ENCODE data around the gene SYCE1L. TPM values are rescaled to one million over a fixed set of nuclear protein-coding genes. Genes with fewer than 3 reads are reported as not detected.

SYCE1L gene
- total and polyA plus RNA-seq, 4 donors = 0.51 to 0.69 TPM; not detected in 2

GRCh38 chr16:77225182-77225581, 26.0 kb downstream of the SYCE1L start:
- no peak for DNase-seq (ENCODE audit: low spot score)
- H3K9ac ChIP-seq (ENCODE audit: low read depth in 1 of 2, low read length in 2 of 2) = no peak overlapping the region
- no peaks in the 10 kb centered on the region for H3K27me3 ChIP-seq (ENCODE audit: control insufficient read depth in 4 of 4, insufficient read depth in 4 of 4, low read length in 3 of 4)
- H3K27ac ChIP-seq (ENCODE audit: low read depth in 1 of 2, low read length in 2 of 2) = no peak overlapping the region
- no peaks in the 10 kb centered on the region for H3K36me3 ChIP-seq (ENCODE audit: control insufficient read depth in 4 of 4, insufficient read depth in 3 of 4, low read depth in 1 of 4, low read length in 3 of 4)
- no peaks in the 10 kb centered on the region for H3K4me1 ChIP-seq (ENCODE audit: control insufficient read depth in 4 of 4, insufficient read depth in 4 of 4, low read length in 3 of 4)
- H3K9me3 ChIP-seq (ENCODE audit: control insufficient read depth in 4 of 4, low read length in 3 of 4) = no peaks in the 10 kb centered on the region
- no peak overlapping the region for H3K4me3 ChIP-seq (ENCODE audit: low read depth in 1 of 3, low read length in 3 of 3)
- 87% methylated on average over 3 of the region's 3 CpGs for WGBS
- TF ChIP-seq FOXA2 (IDR thresholded peaks at IDR 0.05) (no peak), EGR1 (IDR thresholded peaks at IDR 0.05; ENCODE audit: low read depth in 2 of 2) (no peak), GABPA (IDR thresholded peaks at IDR 0.05 in 1 of 2, conservative IDR thresholded peaks at IDR 0.05 in 1 of 2) (no peak), CTCF (IDR thresholded peaks at IDR 0.05; ENCODE audit: low read depth, low read length, missing input control) (no peak), RAD21 (IDR thresholded peaks at IDR 0.05) (no peak), SP1 (IDR thresholded peaks at IDR 0.05) (no peak), TAF1 (conservative IDR thresholded peaks at IDR 0.05) (no peak), JUND (IDR thresholded peaks at IDR 0.05) (no peak), YY1 (IDR thresholded peaks at IDR 0.05) (no peak), HNF4A (conservative IDR thresholded peaks at IDR 0.05) (no peak), ZBTB33 (IDR thresholded peaks at IDR 0.05) (no peak), NR2F2 (IDR thresholded peaks at IDR 0.05) (no peak), RXRA (IDR thresholded peaks at IDR 0.05) (no peak), REST (IDR thresholded peaks at IDR 0.05) (no peak)

- no peak overlapping the region for H3K4me3 ChIP-seq (ENCODE audit: low read depth in 1 of 3, low read length in 3 of 3)
- no peak overlapping the region for H3K27ac ChIP-seq (ENCODE audit: low read depth in 1 of 2, low read length in 2 of 2)
- H3K4me1 ChIP-seq (ENCODE audit: control insufficient read depth in 4 of 4, insufficient read depth in 4 of 4, low read length in 3 of 4) = no peaks in the 10 kb centered on the region
- WGBS = 85% methylated on average over 5 of the region's 5 CpGs
- no peak for DNase-seq (ENCODE audit: low spot score)
- no peaks in the 10 kb centered on the region for H3K36me3 ChIP-seq (ENCODE audit: control insufficient read depth in 4 of 4, insufficient read depth in 3 of 4, low read depth in 1 of 4, low read length in 3 of 4)
- no peaks in the 10 kb centered on the region for H3K9me3 ChIP-seq (ENCODE audit: control insufficient read depth in 4 of 4, low read length in 3 of 4)
- TF ChIP-seq EGR1 (IDR thresholded peaks at IDR 0.05; ENCODE audit: low read depth in 2 of 2) = no peak
- TF ChIP-seq ATF3 (IDR thresholded peaks at IDR 0.05) = no peak
- TF ChIP-seq RAD21 (IDR thresholded peaks at IDR 0.05) = no peak
- no peak for TF ChIP-seq NR2F2 (IDR thresholded peaks at IDR 0.05)
- TF ChIP-seq REST (IDR thresholded peaks at IDR 0.05) = no peak
- H3K27me3 ChIP-seq (ENCODE audit: control insufficient read depth in 4 of 4, insufficient read depth in 4 of 4, low read length in 3 of 4) = no peaks in the 10 kb centered on the region
- H3K9ac ChIP-seq (ENCODE audit: low read depth in 1 of 2, low read length in 2 of 2) = no peak overlapping the region
Measured at GRCh38 chr16:77227745-77228144, 28.5 kb downstream of the SYCE1L start.
